Natural killer cell treated with Interleukin-12 subunit alpha and Interleukin-12 subunit beta and Interleukin-15 and Interleukin-18, amount 100 ng/mL, for 72 hours (primary cell): ENCODE results near the gene DHX40. TPM values are rescaled to one million over a fixed set of nuclear protein-coding genes. Genes with fewer than 3 reads are reported as not detected.

Source experiments
- ATAC-seq, 2 donors: fragments of 150-1000 bp; cut with Tn5 transposase in 1 of 2; sonication (Bioruptor Pico), chemical (Tn5 transposase) in 1 of 2; 2 replicates each; pipeline ENCODE4 v1.10.0; 2021
- DNase-seq: peaks from one replicate; pipeline ENCODE4 v3.0.0; 2022; ENCODE audit warnings: low spot score
- H3K27ac Mint-ChIP-seq, 2 donors: 1 replicate in 1 of 2; 2 replicates in 1 of 2; pipeline ENCODE4 v1.8.0; 2022; ENCODE audit warnings: mixed read lengths in 2 of 2, mild to moderate bottlenecking in 1 of 2, moderate library complexity in 1 of 2
- H3K27me3 Mint-ChIP-seq, 2 donors: 1 replicate in 1 of 2; 2 replicates in 1 of 2; pipeline ENCODE4 v1.8.0; 2022; ENCODE audit warnings: mixed read lengths in 2 of 2
- H3K36me3 Mint-ChIP-seq: one replicate; pipeline ENCODE4 v1.8.0; 2022; ENCODE audit warnings: mixed read lengths
- H3K4me1 Mint-ChIP-seq, 2 donors: 1 replicate in 1 of 2; 2 replicates in 1 of 2; pipeline ENCODE4 v1.8.0; 2022; ENCODE audit warnings: low read depth in 2 of 2, mixed read lengths in 2 of 2, mild to moderate bottlenecking in 1 of 2
- H3K4me3 Mint-ChIP-seq: one replicate; pipeline ENCODE4 v1.8.0; 2022; ENCODE audit warnings: mixed read lengths
- H3K9me3 Mint-ChIP-seq: 2 replicates; pipeline ENCODE4 v1.8.0; 2022; ENCODE audit warnings: mixed read lengths
- total RNA-seq, 2 donors: library from RNA; stranded (reverse); gene quantifications; one replicate each; pipeline ENCODE4 v1.2.3, GENCODE V29; 2022

The DHX40 gene
- total RNA-seq, 2 donors from 2014 or later: 13.3 to 16.5 TPM

- ATAC-seq (peak; percentile 61 to 89), DNase-seq (no peak)
- peaks cover 18% of the 10 kb centered on the region for H3K36me3 Mint-ChIP-seq
- H3K27me3 Mint-ChIP-seq: no peaks in the 10 kb centered on the region
- H3K4me1 Mint-ChIP-seq: peaks cover 6 to 12% of the 10 kb centered on the region in 2 donors
- peak overlapping the region in 1 of 2 donors; percentile 51 for H3K27ac Mint-ChIP-seq
- H3K9me3 Mint-ChIP-seq: no peaks in the 10 kb centered on the region
- H3K4me3 Mint-ChIP-seq: peak overlapping the region; percentile 1
These were observed 35.7 kb downstream of the DHX40 start for GRCh38 chr17:59601130-59601529.

DNA sequence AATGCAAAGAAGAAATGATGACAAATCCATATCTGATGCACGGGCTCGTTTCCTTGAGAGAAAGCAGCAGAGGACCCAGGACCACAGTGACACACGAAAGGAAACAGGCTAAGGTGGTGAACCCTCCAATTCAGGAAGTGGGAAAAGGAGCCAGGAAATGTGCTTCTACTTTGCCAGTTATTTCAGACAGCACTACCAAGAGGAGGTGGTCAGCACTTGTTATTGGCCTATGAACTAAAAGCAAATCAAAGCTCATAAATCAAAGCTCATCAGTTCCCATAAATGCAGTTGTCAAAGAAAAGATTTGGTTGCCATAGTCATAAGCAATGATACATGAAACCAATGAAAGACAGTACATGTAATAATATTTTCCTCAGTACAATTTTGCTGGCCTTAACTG is 41.7 kb downstream of the DHX40 start:
- Mint-ChIP-seq H3K4me1 (no peaks in the 10 kb centered on the region), H3K36me3 (peaks cover 11% of the 10 kb centered on the region), H3K27me3 (no peaks in the 10 kb centered on the region), H3K27ac (no peak overlapping the region), H3K4me3 (no peak overlapping the region), H3K9me3 (no peaks in the 10 kb centered on the region)
- ATAC-seq (no peak), DNase-seq (no peak)

DNA sequence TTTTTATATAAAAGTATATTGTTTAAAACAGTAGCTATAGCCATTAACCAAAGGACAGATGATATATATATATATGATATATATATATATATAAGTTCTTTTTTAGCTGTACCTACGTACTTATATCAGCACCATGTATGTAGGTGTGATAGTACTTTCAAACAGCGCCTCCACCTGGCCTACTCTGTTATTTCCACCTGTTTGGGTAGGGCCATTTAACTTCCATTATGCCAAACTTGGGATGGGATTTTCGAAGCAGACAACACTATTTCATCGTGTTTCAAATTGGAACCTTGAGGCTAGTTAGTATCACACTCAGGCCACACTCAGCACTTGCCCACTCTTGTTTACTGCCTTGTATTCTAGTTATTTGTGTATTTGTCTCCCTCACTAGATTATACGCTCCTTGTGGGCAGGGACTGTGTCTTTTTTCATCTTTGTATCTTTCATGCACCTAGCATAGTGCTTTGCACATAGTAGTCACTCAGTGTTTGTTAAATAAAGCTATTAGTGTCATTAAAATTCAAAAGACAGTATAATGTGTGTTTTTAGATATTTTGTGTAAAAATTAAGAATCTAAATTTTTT is 42.5 kb downstream of the DHX40 start:
- Mint-ChIP-seq H3K4me3 (no peak overlapping the region), H3K27ac (no peak overlapping the region), H3K36me3 (peaks cover 10% of the 10 kb centered on the region), H3K4me1 (no peaks in the 10 kb centered on the region), H3K27me3 (no peaks in the 10 kb centered on the region), H3K9me3 (no peaks in the 10 kb centered on the region)
- ATAC-seq (no peak), DNase-seq (no peak)

DNA sequence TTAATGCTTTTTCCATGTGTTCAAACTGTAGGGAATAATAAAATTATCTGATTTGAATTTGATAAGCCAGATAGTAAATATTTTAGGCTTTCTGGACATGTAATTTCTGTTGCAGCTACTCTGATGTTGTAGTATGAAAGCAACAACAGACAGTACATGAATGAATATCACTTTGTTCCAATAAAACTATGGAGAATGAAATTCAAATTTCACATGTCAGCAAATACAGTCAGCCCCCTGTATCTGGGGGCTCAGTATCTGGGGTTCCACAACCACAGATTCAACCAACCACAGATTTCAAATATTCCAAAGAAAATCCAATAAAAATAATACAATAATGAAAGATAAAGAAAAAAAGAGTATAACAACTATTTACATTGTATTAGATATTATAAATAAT is 46.1 kb downstream of the DHX40 start:
- H3K36me3 Mint-ChIP-seq: peaks cover 4% of the 10 kb centered on the region
- ATAC-seq (no peak), DNase-seq (no peak)
- no peaks in the 10 kb centered on the region for H3K9me3 Mint-ChIP-seq
- no peak overlapping the region for H3K27ac Mint-ChIP-seq
- no peaks in the 10 kb centered on the region for H3K27me3 Mint-ChIP-seq
- H3K4me3 Mint-ChIP-seq: no peak overlapping the region
- no peaks in the 10 kb centered on the region for H3K4me1 Mint-ChIP-seq

GRCh38 chr17:59616253-59616920 is 51.0 kb downstream of the DHX40 start:
- DNase-seq (no peak), ATAC-seq (no peak)
- H3K36me3 Mint-ChIP-seq: peaks cover 6% of the 10 kb centered on the region
- no peaks in the 10 kb centered on the region for H3K9me3 Mint-ChIP-seq
- peak overlapping the region in 1 of 2 donors; percentile 54 for H3K27ac Mint-ChIP-seq
- peaks cover 14 to 24% of the 10 kb centered on the region in 2 donors for H3K4me1 Mint-ChIP-seq
- H3K27me3 Mint-ChIP-seq: no peaks in the 10 kb centered on the region
- no peak overlapping the region for H3K4me3 Mint-ChIP-seq

- no peak for DNase-seq
- H3K4me1 Mint-ChIP-seq: peaks cover 17 to 30% of the 10 kb centered on the region in 2 donors
- no peaks in the 10 kb centered on the region for H3K27me3 Mint-ChIP-seq
- no peaks in the 10 kb centered on the region for H3K9me3 Mint-ChIP-seq
- H3K4me3 Mint-ChIP-seq: peak overlapping the region; percentile 99
- ATAC-seq: no peak
- H3K27ac Mint-ChIP-seq: peak overlapping the region; percentile 100
- peaks cover 6% of the 10 kb centered on the region for H3K36me3 Mint-ChIP-seq
These were observed 51.8 kb downstream of the DHX40 start for GRCh38 chr17:59617156-59617732.

GRCh38 chr17:59619035-59619297 is 53.6 kb downstream of the DHX40 start:
- Mint-ChIP-seq H3K4me3 (peak overlapping the region; percentile 99), H3K4me1 (peaks cover 28 to 43% of the 10 kb centered on the region in 2 donors), H3K27ac (peak overlapping the region; percentile 100), H3K36me3 (peaks cover 10% of the 10 kb centered on the region), H3K9me3 (no peaks in the 10 kb centered on the region), H3K27me3 (no peaks in the 10 kb centered on the region)
- ATAC-seq (no peak), DNase-seq (no peak)

DNA sequence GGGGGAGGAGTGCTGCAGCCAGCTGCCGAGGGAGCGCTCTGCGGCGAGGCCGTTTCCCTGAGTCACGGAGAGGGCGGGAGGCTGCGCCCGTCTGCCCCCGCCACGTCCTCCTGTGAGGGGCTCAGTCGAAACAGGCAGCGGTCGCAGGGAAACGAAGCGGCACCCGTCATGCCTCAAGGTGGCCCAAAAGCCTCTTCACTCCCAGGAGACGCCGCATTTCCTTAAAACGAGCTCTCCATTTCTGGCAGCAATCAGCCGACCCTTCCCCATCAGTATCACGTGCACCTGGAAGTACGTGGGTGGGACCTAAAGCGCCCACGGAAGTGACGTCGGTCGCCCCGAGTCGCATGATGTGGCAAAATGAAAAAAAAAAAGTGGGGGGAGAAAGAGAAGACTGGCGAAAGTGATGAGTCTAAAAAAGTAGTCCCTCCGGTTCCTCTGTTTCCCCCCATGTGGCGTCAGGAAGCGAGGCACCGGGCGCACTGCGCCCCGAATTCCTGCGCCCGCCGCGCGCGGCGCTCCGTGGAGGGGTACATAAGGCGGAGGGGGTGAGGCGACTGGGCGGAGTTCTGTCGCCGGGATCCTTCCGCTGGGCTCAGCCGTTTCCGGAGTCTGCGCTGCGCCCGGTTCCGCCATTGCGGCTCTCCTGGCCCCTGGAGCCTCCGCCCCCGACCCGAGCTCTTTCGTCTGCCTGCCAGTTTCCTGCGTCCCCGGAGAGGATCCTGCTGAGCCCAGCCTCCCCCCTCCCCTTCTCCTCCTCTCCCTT is 54.1 kb downstream of the DHX40 start, which contains the start of gene CLTC:
Gene CLTC, plus strand, starts transcription at position 598 of the 766 bp plus-strand sequence. CDS start 237 bp downstream, outside the sequence.
- peaks cover 10% of the 10 kb centered on the region for H3K36me3 Mint-ChIP-seq
- no peaks in the 10 kb centered on the region for H3K27me3 Mint-ChIP-seq
- no peaks in the 10 kb centered on the region for H3K9me3 Mint-ChIP-seq
- peak within 1 kb of the TSS; percentile 100 for H3K27ac Mint-ChIP-seq
- ATAC-seq (peak; percentile 94), DNase-seq (peak; percentile 97)
- H3K4me3 Mint-ChIP-seq: peak within 1 kb of the TSS; percentile 99
- H3K4me1 Mint-ChIP-seq: peaks cover 30 to 45% of the 10 kb centered on the region in 2 donors

GRCh38 chr17:59620064-59620359 is 54.6 kb downstream of the DHX40 start:
- Mint-ChIP-seq H3K27me3 (no peaks in the 10 kb centered on the region), H3K27ac (peak overlapping the region; percentile 100), H3K36me3 (peaks cover 10% of the 10 kb centered on the region), H3K4me3 (peak overlapping the region; percentile 99), H3K4me1 (peaks cover 30 to 45% of the 10 kb centered on the region in 2 donors), H3K9me3 (no peaks in the 10 kb centered on the region)
- DNase-seq: no peak
- no peak for ATAC-seq

DNA sequence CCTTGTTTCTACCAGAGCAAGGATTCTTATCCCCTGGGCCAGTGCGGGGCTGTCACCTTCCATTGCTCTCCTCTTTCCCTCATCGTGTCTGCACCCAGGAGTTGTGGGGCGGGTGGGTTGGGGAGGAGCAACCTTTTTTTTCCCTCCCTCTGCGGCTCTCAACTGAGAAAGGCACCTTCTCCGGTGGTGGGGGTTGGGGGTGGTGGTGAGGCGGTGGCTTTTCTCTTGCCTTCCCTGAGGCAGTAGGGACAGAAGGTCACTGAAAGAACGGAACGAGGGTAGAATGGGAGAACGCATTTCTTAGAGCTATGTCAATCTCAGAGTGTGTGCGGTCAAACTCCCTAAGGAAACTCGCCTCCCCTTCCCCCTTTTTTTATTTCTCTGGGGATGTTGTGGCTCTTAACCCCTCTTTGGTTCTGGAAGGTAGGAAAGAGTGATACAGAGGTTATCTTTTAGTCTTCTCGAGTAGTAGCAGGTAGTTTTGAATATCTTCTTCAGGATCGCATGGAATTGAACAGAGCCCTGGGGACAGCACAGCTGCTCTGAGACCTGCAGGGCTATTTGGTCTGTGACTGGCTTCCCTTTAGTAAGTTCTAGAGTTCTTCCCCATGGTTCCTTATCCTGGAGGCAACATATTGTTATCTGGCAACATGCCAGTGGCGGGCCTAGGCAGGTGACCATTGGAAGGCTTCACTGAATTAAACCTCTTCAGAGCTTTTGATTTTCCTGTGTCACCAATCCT is 55.3 kb downstream of the DHX40 start:
- Mint-ChIP-seq H3K9me3 (no peaks in the 10 kb centered on the region), H3K27ac (peak overlapping the region; percentile 100), H3K4me3 (peak overlapping the region; percentile 99), H3K27me3 (no peaks in the 10 kb centered on the region), H3K36me3 (peaks cover 10% of the 10 kb centered on the region), H3K4me1 (peaks cover 32 to 50% of the 10 kb centered on the region in 2 donors)
- ATAC-seq: peak in 1 of 2 donors; percentile 2
- DNase-seq: peak; percentile 65

DNA sequence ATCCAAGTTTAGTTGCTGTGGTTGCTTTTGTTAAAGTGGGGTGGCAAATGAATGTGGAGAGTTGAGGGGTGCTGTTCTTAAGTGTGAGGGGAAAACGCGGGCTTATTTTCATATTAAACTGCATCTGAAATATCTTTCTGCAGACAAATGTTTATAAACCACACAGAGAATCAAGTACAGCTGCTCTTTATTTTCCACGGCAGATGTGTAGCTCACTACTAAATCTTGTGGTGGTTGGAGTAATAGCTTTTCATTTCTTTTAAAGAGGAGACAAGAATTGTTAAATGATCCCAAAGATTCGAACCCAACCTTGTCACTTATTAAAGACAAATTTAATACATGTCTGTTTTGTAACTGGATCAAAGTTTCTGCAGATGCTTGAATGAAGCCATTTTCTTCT is 56.4 kb downstream of the DHX40 start:
- Mint-ChIP-seq H3K27me3 (no peaks in the 10 kb centered on the region), H3K27ac (peak overlapping the region; percentile 100), H3K4me1 (peaks cover 36 to 58% of the 10 kb centered on the region in 2 donors), H3K36me3 (peaks cover 10% of the 10 kb centered on the region), H3K4me3 (peak overlapping the region; percentile 99), H3K9me3 (no peaks in the 10 kb centered on the region)
- DNase-seq (no peak), ATAC-seq (no peak)

DNA sequence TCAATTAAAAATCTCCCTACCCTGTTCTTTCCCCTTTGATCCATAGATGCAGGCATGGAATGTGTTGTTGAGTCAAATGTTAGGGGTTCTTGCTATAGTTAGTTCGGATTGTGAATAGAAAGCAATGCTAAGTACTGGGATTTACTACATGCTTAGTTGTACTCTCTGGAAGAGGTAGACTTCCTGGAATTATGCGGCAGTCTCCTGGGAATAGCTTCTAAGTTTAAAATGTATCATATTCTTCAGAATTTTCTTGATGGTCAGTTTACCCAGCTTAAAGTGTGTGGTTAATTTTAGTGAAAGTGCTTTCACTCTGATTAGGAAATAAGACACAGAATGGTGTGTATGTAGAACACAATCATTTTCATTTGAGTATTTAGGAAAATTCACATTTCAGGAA is 57.7 kb downstream of the DHX40 start:
- H3K36me3 Mint-ChIP-seq: peaks cover 10% of the 10 kb centered on the region

DNA sequence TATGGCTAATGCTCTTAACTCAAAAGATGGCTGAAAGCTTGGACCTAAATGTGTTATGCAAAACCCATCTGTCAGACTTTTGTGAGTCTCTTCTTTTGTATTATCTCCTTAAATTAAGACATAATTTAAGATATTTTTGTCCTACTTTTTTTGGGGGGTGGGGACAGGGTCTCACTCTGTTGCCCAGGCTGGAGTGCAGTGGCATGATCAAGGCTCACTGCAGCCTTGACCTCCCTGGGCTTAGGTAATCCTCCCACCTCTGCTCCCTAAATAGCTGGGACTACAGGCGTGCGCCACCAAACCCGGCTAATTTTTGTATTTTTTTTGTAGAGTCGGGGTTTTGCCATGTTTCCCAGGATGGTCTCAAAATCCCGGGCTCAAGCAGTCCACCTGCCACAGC is 61.3 kb downstream of the DHX40 start:
- Mint-ChIP-seq H3K9me3 (no peaks in the 10 kb centered on the region), H3K27me3 (no peaks in the 10 kb centered on the region), H3K27ac (no peak overlapping the region), H3K4me1 (peaks cover 42 to 54% of the 10 kb centered on the region in 2 donors), H3K4me3 (no peak overlapping the region), H3K36me3 (peaks cover 4% of the 10 kb centered on the region)
- DNase-seq (no peak), ATAC-seq (no peak)

More for the DNA sequence above, 57.7 kb downstream of the DHX40 start:
- peak overlapping the region; percentile 17 to 30 for H3K27ac Mint-ChIP-seq
- ATAC-seq (no peak), DNase-seq (no peak)
- H3K4me3 Mint-ChIP-seq: peak overlapping the region; percentile 99
- H3K9me3 Mint-ChIP-seq: no peaks in the 10 kb centered on the region
- H3K4me1 Mint-ChIP-seq: peaks cover 41 to 59% of the 10 kb centered on the region in 2 donors
- H3K27me3 Mint-ChIP-seq: no peaks in the 10 kb centered on the region
